Measurements from ENCODE around the gene OSBP.

OSBP gene

GRCh38 chr11:59534676-59535075 is 80.9 kb downstream of the OSBP start:
- no peaks in the 10 kb centered on the region for H4K20me1 ChIP-seq (ENCODE audit: insufficient read depth, low read length)
- no peak overlapping the region for H3K27ac ChIP-seq (ENCODE audit: low read length)
- no peaks in the 10 kb centered on the region for H3K9me3 ChIP-seq (ENCODE audit: insufficient read depth, low read length, severe bottlenecking)
- H3K36me3 ChIP-seq (ENCODE audit: insufficient read depth, low read length), result no peaks in the 10 kb centered on the region
- DNase-seq (no peak), ATAC-seq (ENCODE audit: insufficient read depth, low read depth) (no peak)
- no peak overlapping the region for H3K4me3 ChIP-seq (ENCODE audit: low read depth in 1 of 2, low read length in 2 of 2)
- H3K79me2 ChIP-seq (ENCODE audit: insufficient read depth, low read length), result no peaks in the 10 kb centered on the region
- H3K9ac ChIP-seq (ENCODE audit: low read depth, low read length), result no peak overlapping the region
- H3K4me2 ChIP-seq (ENCODE audit: insufficient read depth, low read length), result no peak overlapping the region
- H3K4me1 ChIP-seq (ENCODE audit: insufficient read depth, low read length), result peaks cover 14% of the 10 kb centered on the region
- H2AFZ ChIP-seq (ENCODE audit: low read depth, low read length), result no peak overlapping the region
- H3K27me3 ChIP-seq (ENCODE audit: insufficient read depth, low read length, poor library complexity), result no peaks in the 10 kb centered on the region
- no peak for TF ChIP-seq EZH2 (IDR thresholded peaks at IDR 0.05; ENCODE audit: borderline replicate concordance, low read depth, low read length, severe bottlenecking)
- no peak for TF ChIP-seq CTCF (IDR thresholded peaks at IDR 0.05; ENCODE audit: borderline replicate concordance, extremely low read depth, low read length, poor library complexity, severe bottlenecking)

DNA sequence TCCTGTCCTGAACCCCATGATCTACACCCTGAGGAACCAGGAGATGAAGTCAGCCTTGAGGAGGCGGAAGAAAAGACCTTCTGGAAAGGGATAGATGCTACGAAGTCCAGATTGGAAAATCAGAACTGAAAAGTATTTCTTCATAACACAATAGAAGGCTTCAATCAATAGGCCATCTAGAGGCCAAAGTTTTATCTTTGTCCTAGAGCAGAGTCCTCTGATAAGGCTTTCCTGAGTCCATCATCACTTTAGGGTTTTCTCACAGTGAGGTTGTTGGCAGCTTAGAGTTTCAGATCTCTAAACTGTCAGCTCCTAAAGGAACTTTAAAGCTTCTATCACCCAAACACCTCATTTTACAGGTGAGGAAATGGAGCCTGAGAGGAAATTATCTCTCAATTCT is 83.0 kb downstream of the OSBP start:
- Histone ChIP-seq H3K27ac (ENCODE audit: low read length) (no peak overlapping the region), H2AFZ (ENCODE audit: low read depth, low read length) (no peak overlapping the region), H3K4me3 (ENCODE audit: low read depth in 1 of 2, low read length in 2 of 2) (no peak overlapping the region), H3K79me2 (ENCODE audit: insufficient read depth, low read length) (no peaks in the 10 kb centered on the region), H3K9ac (ENCODE audit: low read depth, low read length) (no peak overlapping the region), H4K20me1 (ENCODE audit: insufficient read depth, low read length) (no peaks in the 10 kb centered on the region), H3K27me3 (ENCODE audit: insufficient read depth, low read length, poor library complexity) (peaks cover 3% of the 10 kb centered on the region), H3K4me2 (ENCODE audit: insufficient read depth, low read length) (no peak overlapping the region), H3K36me3 (ENCODE audit: insufficient read depth, low read length) (no peaks in the 10 kb centered on the region), H3K9me3 (ENCODE audit: insufficient read depth, low read length, severe bottlenecking) (no peaks in the 10 kb centered on the region), H3K4me1 (ENCODE audit: insufficient read depth, low read length) (peaks cover 9% of the 10 kb centered on the region)
- ATAC-seq (ENCODE audit: insufficient read depth, low read depth) (no peak), DNase-seq (no peak)
- TF ChIP-seq EZH2 (IDR thresholded peaks at IDR 0.05; ENCODE audit: borderline replicate concordance, low read depth, low read length, severe bottlenecking), result no peak
- no peak for TF ChIP-seq CTCF (IDR thresholded peaks at IDR 0.05; ENCODE audit: borderline replicate concordance, extremely low read depth, low read length, poor library complexity, severe bottlenecking)

DNA sequence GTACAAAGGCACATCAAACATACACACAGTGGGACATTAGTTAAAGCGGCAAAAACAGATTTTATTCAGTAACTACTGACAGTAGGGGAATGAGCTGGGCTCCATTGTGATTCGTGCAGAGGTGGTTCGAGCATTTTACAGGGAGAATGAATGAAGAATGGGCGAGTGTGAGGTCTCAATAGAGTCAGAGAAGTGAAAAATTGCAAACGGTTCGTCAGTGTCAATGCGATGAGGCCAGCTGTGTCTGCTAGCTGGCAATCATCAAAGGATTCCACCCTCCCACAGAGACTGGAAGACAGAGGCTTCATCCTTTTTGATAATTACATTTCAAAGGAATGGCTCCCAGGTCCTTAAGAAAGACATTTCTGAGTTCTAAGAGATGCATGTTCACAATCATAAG is 86.9 kb downstream of the OSBP start:
- H3K9ac ChIP-seq (ENCODE audit: low read depth, low read length), result no peak overlapping the region
- no peaks in the 10 kb centered on the region for H3K79me2 ChIP-seq (ENCODE audit: insufficient read depth, low read length)
- ATAC-seq (ENCODE audit: insufficient read depth, low read depth) (no peak), DNase-seq (no peak)
- no peaks in the 10 kb centered on the region for H3K4me1 ChIP-seq (ENCODE audit: insufficient read depth, low read length)
- no peak for TF ChIP-seq EZH2 (IDR thresholded peaks at IDR 0.05; ENCODE audit: borderline replicate concordance, low read depth, low read length, severe bottlenecking)
- TF ChIP-seq CTCF (IDR thresholded peaks at IDR 0.05; ENCODE audit: borderline replicate concordance, extremely low read depth, low read length, poor library complexity, severe bottlenecking), result no peak
- no peak overlapping the region for H3K4me3 ChIP-seq (ENCODE audit: low read depth in 1 of 2, low read length in 2 of 2)
- no peaks in the 10 kb centered on the region for H3K36me3 ChIP-seq (ENCODE audit: insufficient read depth, low read length)
- H3K4me2 ChIP-seq (ENCODE audit: insufficient read depth, low read length), result no peak overlapping the region
- no peak overlapping the region for H3K27ac ChIP-seq (ENCODE audit: low read length)
- no peaks in the 10 kb centered on the region for H4K20me1 ChIP-seq (ENCODE audit: insufficient read depth, low read length)
- peaks cover 12% of the 10 kb centered on the region for H3K27me3 ChIP-seq (ENCODE audit: insufficient read depth, low read length, poor library complexity)
- no peaks in the 10 kb centered on the region for H3K9me3 ChIP-seq (ENCODE audit: insufficient read depth, low read length, severe bottlenecking)
- no peak overlapping the region for H2AFZ ChIP-seq (ENCODE audit: low read depth, low read length)

Data from DND-41 (cell line).